Measurements from ENCODE around the gene PLP2.

The PLP2 gene

GRCh38 chrX:49221868-49222267, 50.2 kb downstream of the PLP2 start:
- Histone ChIP-seq H3K4me1 (ENCODE audit: insufficient read depth, low read length, severe bottlenecking) (no peaks in the 10 kb centered on the region), H3F3A (ENCODE audit: insufficient read depth, low read length) (no peaks in the 10 kb centered on the region), H3K9me3 (ENCODE audit: low read length) (no peaks in the 10 kb centered on the region), H3K9me2 (ENCODE audit: low read depth, low read length) (no peaks in the 10 kb centered on the region), H2AFZ (ENCODE audit: low read length) (no peak overlapping the region), H3K36me3 (ENCODE audit: insufficient read depth, low read length) (no peaks in the 10 kb centered on the region), H3K27ac (ENCODE audit: low read depth, low read length, poor library complexity, severe bottlenecking) (no peak overlapping the region), H3K79me2 (ENCODE audit: insufficient read depth, low read length) (no peaks in the 10 kb centered on the region), H3K27me3 (ENCODE audit: insufficient read depth, low read length) (no peaks in the 10 kb centered on the region), H3K4me3 (ENCODE audit: low read depth, low read length, poor library complexity, severe bottlenecking) (no peak overlapping the region), H3K4me2 (ENCODE audit: low read length) (no peak overlapping the region), H3K9ac (ENCODE audit: low read length) (no peak overlapping the region), H4K20me1 (ENCODE audit: insufficient read depth, low read length) (no peaks in the 10 kb centered on the region)
- TF ChIP-seq EZH2 (IDR thresholded peaks at IDR 0.05; ENCODE audit: borderline replicate concordance, low read length): no peak
- TF ChIP-seq, protein P1, sequence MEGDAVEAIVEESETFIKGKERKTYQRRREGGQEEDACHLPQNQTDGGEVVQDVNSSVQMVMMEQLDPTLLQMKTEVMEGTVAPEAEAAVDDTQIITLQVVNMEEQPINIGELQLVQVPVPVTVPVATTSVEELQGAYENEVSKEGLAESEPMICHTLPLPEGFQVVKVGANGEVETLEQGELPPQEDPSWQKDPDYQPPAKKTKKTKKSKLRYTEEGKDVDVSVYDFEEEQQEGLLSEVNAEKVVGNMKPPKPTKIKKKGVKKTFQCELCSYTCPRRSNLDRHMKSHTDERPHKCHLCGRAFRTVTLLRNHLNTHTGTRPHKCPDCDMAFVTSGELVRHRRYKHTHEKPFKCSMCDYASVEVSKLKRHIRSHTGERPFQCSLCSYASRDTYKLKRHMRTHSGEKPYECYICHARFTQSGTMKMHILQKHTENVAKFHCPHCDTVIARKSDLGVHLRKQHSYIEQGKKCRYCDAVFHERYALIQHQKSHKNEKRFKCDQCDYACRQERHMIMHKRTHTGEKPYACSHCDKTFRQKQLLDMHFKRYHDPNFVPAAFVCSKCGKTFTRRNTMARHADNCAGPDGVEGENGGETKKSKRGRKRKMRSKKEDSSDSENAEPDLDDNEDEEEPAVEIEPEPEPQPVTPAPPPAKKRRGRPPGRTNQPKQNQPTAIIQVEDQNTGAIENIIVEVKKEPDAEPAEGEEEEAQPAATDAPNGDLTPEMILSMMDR (IDR thresholded peaks at IDR 0.05; ENCODE audit: low read length): no peak

Measured in OCI-LY1 (cell line).